Loucy (cell line): ENCODE data around the gene ZNF101.

Experiments
- H2AFZ ChIP-seq: fragments of 200-600 bp; sonication (generic); 2 replicates; pipeline ENCODE4 v1.6.0; 2016; ENCODE audit warnings: antibody characterized with exemption, mild to moderate bottlenecking, low read length, moderate library complexity
- H3F3A ChIP-seq: fragments of 200-600 bp; 2 replicates; pipeline ENCODE4 v1.6.0; 2016; ENCODE audit warnings: antibody characterized with exemption, low read depth, mild to moderate bottlenecking
- H3K27me3 ChIP-seq: fragments of 200-600 bp; sonication (generic); 2 replicates; pipeline ENCODE4 v1.6.1; 2014; ENCODE audit warnings: low read length, mild to moderate bottlenecking; ENCODE audit not compliant: insufficient read depth, poor library complexity, severe bottlenecking
- H3K36me3 ChIP-seq: fragments of 200-600 bp; sonication (generic); 2 replicates; pipeline ENCODE4 v1.6.1; 2016; ENCODE audit warnings: low read length; ENCODE audit not compliant: insufficient read depth
- H3K4me1 ChIP-seq: fragments of 200-600 bp; sonication (generic); 2 replicates; pipeline ENCODE4 v1.5.1; 2014; ENCODE audit warnings: low read length, mild to moderate bottlenecking; ENCODE audit not compliant: insufficient read depth, poor library complexity, severe bottlenecking
- H3K4me2 ChIP-seq: fragments of 200-600 bp; sonication (generic); 2 replicates; pipeline ENCODE4 v1.6.0; 2014; ENCODE audit warnings: antibody characterized with exemption, low read length, low read depth, mild to moderate bottlenecking; ENCODE audit not compliant: poor library complexity, severe bottlenecking
- H3K4me3 ChIP-seq: fragments of 200-600 bp; sonication (generic); 2 replicates; pipeline ENCODE4 v1.5.1; 2014; ENCODE audit warnings: low read length, mild to moderate bottlenecking, mixed read lengths; ENCODE audit not compliant: poor library complexity, severe bottlenecking
- H3K79me2 ChIP-seq: fragments of 200-600 bp; sonication (generic); 2 replicates; pipeline ENCODE4 v1.6.1; 2014; ENCODE audit warnings: low read length; ENCODE audit not compliant: insufficient read depth
- H3K9ac ChIP-seq: fragments of 200-600 bp; sonication (generic); 2 replicates; pipeline ENCODE4 v1.6.0; 2014; ENCODE audit warnings: mild to moderate bottlenecking, low read depth, low read length, moderate library complexity; ENCODE audit not compliant: poor library complexity, severe bottlenecking
- H3K9me2 ChIP-seq: fragments of 200-600 bp; sonication (generic); replicated peaks from 2 replicates; pipeline ENCODE4 v1.6.1; 2016; ENCODE audit warnings: low read depth, low read length, mixed read lengths
- H3K9me3 ChIP-seq: fragments of 200-600 bp; sonication (generic); 2 replicates; pipeline ENCODE4 v1.6.1; 2014; ENCODE audit warnings: mild to moderate bottlenecking, antibody characterized with exemption, low read length, low read depth; ENCODE audit not compliant: insufficient read depth
- H4K20me1 ChIP-seq: fragments of 200-600 bp; sonication (generic); 2 replicates; pipeline ENCODE4 v1.6.0; 2014; ENCODE audit warnings: antibody characterized with exemption, low read length, mild to moderate bottlenecking; ENCODE audit not compliant: insufficient read depth, poor library complexity, severe bottlenecking
- CTCF ChIP-seq: fragments of 200-600 bp; sonication (generic); conservative IDR thresholded peaks from 2 replicates; pipeline ENCODE4 v1.5.1; 2014; ENCODE audit warnings: mild to moderate bottlenecking, antibody characterized with exemption, low read length
- EZH2phosphoT487 ChIP-seq: fragments of 200-600 bp; IDR thresholded peaks from 2 replicates; pipeline ENCODE4 v1.6.1; 2018; ENCODE audit warnings: antibody characterized with exemption, mild to moderate bottlenecking, moderate library complexity, borderline replicate concordance

The ZNF101 gene

GRCh38 chr19:19657397-19657783, 11.2 kb upstream of the ZNF101 start:
- H3K9me3 ChIP-seq, result no peaks in the 10 kb centered on the region
- H2AFZ ChIP-seq, result no peak overlapping the region
- H3K4me1 ChIP-seq, result peaks cover 12% of the 10 kb centered on the region
- no peaks in the 10 kb centered on the region for H3F3A ChIP-seq
- TF ChIP-seq CTCF, result no peak
- TF ChIP-seq EZH2phosphoT487, result no peak
- H3K9ac ChIP-seq, result no peak overlapping the region
- H4K20me1 ChIP-seq, result peaks cover 13% of the 10 kb centered on the region
- no peak overlapping the region for H3K4me3 ChIP-seq
- H3K4me2 ChIP-seq, result no peak overlapping the region
- H3K27me3 ChIP-seq, result no peaks in the 10 kb centered on the region
- H3K36me3 ChIP-seq, result peaks cover 67% of the 10 kb centered on the region; the same call in 1 of the 2 replicates
- peaks cover 25% of the 10 kb centered on the region for H3K79me2 ChIP-seq
- no peaks in the 10 kb centered on the region for H3K9me2 ChIP-seq

- Histone ChIP-seq H3K4me2 (no peak overlapping the region), H3K36me3 (peaks cover 44% of the 10 kb centered on the region; the same call in 1 of the 2 replicates), H2AFZ (no peak overlapping the region), H3K4me3 (no peak overlapping the region), H3K79me2 (peaks cover 35% of the 10 kb centered on the region), H3K27me3 (no peaks in the 10 kb centered on the region), H3K9ac (no peak overlapping the region), H3K4me1 (peaks cover 18% of the 10 kb centered on the region), H3F3A (no peaks in the 10 kb centered on the region), H3K9me2 (no peaks in the 10 kb centered on the region), H4K20me1 (peaks cover 23% of the 10 kb centered on the region), H3K9me3 (no peaks in the 10 kb centered on the region)
- TF ChIP-seq CTCF (no peak), EZH2phosphoT487 (no peak)
These were observed 8.9 kb upstream of the ZNF101 start for GRCh38 chr19:19659646-19660245.

GRCh38 chr19:19661141-19661674, 7.4 kb upstream of the ZNF101 start:
- Histone ChIP-seq H3K9me3 (no peaks in the 10 kb centered on the region), H4K20me1 (peaks cover 23% of the 10 kb centered on the region), H3K9ac (peak overlapping the region; percentile 91), H3K4me2 (peak overlapping the region; percentile 99), H3K27me3 (no peaks in the 10 kb centered on the region), H3K4me3 (peak overlapping the region; percentile 100), H3K36me3 (peaks cover 30% of the 10 kb centered on the region; the same call in 1 of the 2 replicates), H3K9me2 (no peaks in the 10 kb centered on the region), H2AFZ (no peak overlapping the region), H3K79me2 (peaks cover 35% of the 10 kb centered on the region), H3K4me1 (peaks cover 18% of the 10 kb centered on the region), H3F3A (no peaks in the 10 kb centered on the region)
- TF ChIP-seq CTCF (no peak), EZH2phosphoT487 (no peak)
